HFF-Myc (cell line): ENCODE results near the gene HLA-B.

Source experiments
- DNase-seq: peaks from one replicate; pipeline ENCODE4 v3.0.0-alpha.2; 2011; ENCODE audit warnings: low read depth; ENCODE audit errors: extremely low read depth
- H3K4me3 ChIP-seq: replicated peaks from 2 replicates; pipeline ENCODE4 v1.5.1; 2011; ENCODE audit warnings: low read depth, mild to moderate bottlenecking, control low read depth, low read length
- TF ChIP-seq, protein P1 (sequence below): IDR thresholded peaks from 2 replicates; pipeline ENCODE4 v1.5.1; 2012; ENCODE audit warnings: mild to moderate bottlenecking, low read depth, low read length, control low read depth; ENCODE audit errors: missing control alignments

HLA-B gene

DNA sequence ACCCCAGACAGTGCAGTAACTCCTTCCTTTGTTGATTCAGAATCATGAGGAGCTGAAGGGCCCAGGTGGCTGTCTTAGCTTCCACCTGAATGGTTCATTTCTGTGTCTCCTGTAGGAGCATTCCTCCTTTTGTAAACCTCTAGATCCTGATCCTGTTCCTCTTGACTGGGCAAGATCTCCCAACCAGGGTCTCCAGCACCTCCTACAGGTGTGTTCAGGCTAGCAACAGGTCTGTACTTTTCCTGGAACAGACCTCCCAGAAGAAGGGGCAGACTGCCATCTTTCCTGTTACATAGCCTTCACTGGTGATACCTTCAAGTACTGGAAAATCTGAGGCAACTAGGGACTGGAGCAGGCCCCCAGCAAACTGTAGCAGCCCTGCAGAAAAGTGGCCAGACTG is 35.2 kb downstream of the HLA-B start:
- DNase-seq = no peak
- H3K4me3 ChIP-seq = no peak overlapping the region

DNA sequence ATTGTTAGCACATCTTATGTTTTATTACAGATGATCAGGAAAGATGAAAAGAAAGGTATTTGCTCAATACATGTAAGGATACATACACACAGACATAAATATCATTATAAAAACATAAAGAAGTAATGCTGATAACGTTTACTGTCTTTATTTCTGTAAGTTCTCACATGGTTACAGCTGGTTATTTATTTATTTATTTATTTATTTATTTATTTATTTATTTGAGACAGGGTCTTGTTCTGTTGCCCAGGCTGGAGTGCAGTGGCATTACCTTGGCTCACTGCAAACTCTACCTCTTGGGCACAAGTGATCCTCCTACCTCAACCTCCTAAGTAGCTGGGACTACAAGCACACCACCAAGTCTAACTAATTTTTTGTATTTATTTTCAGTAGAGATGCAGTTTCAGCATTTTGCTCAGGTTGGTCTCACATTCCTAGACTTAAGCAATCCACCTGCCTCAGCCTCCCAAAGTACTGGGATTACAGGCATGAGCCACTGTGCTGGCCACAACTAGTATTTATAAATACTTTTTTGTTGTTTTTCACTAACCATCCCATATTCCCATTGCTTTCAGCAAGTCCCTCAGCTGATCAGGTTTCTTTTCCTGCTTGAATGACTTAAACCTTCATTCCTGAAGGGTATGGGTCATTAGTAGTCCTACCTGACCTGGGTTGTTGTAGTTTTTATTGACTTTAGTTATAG is 35.8 kb downstream of the HLA-B start:
- DNase-seq = no peak
- TF ChIP-seq, protein P1, sequence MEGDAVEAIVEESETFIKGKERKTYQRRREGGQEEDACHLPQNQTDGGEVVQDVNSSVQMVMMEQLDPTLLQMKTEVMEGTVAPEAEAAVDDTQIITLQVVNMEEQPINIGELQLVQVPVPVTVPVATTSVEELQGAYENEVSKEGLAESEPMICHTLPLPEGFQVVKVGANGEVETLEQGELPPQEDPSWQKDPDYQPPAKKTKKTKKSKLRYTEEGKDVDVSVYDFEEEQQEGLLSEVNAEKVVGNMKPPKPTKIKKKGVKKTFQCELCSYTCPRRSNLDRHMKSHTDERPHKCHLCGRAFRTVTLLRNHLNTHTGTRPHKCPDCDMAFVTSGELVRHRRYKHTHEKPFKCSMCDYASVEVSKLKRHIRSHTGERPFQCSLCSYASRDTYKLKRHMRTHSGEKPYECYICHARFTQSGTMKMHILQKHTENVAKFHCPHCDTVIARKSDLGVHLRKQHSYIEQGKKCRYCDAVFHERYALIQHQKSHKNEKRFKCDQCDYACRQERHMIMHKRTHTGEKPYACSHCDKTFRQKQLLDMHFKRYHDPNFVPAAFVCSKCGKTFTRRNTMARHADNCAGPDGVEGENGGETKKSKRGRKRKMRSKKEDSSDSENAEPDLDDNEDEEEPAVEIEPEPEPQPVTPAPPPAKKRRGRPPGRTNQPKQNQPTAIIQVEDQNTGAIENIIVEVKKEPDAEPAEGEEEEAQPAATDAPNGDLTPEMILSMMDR = no peak
- H3K4me3 ChIP-seq = no peak overlapping the region

More for the DNA sequence above, 35.2 kb downstream of the HLA-B start:
- TF ChIP-seq, protein P1 = no peak

DNA sequence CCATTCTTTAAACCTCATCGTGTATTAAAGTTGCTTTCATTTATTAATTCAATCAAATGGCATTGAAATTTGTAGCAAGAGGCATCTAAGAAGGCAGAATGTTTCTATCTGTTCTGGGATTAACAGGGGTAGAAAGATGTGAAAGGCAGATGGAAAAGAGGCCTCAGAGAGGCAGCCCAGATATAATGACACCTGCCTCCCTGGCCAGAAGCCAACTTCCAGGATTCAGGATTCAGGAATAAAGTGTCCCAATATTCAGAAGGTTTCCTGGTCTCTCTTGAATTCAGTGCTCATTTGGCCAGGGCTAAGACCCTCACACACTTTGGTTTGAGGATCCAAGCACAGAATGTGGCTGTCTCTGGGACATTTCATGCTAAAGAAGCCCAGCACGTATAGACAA is 39.9 kb downstream of the HLA-B start:
- H3K4me3 ChIP-seq = no peak overlapping the region
- TF ChIP-seq, protein P1 = no peak
- no peak for DNase-seq

DNA sequence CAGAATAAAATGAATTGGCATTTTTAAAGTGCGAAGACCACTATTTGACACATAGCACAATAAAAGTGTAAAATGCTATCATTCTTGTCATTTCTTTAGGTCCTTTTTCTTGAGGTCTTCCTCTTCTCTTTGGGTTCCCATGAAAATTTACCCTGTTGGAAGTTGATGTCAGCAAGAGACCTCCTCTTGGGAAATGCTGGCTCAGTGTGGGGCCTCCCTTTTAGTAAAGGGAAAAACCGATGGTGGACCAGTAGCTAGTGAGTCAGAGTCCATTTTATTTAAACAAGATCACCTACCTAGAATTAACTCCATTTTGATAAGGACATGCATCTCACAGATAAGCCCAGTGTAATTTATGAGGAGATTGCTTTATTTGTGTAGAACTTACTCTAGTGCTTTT is 47.3 kb downstream of the HLA-B start:
- no peak overlapping the region for H3K4me3 ChIP-seq
- TF ChIP-seq, protein P1 = no peak
- DNase-seq = no peak

DNA sequence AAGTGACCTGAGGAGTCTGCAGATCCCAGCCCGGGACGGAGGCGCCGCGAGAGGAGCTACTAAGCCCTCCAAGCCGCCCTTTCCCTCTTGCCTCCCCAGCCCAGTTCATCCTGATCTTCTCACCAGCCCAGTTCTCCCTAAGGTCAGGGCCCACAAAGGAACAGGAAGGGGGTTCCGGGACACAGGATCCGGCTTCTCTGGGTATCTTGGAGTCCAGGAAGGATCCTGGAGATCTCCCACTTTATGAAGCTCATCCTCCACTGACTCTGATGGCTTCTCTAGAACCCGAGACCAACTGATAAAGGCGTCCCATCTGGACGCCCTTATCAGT is 48.2 kb downstream of the HLA-B start:
- H3K4me3 ChIP-seq = no peak overlapping the region
- TF ChIP-seq, protein P1 = no peak

DNA sequence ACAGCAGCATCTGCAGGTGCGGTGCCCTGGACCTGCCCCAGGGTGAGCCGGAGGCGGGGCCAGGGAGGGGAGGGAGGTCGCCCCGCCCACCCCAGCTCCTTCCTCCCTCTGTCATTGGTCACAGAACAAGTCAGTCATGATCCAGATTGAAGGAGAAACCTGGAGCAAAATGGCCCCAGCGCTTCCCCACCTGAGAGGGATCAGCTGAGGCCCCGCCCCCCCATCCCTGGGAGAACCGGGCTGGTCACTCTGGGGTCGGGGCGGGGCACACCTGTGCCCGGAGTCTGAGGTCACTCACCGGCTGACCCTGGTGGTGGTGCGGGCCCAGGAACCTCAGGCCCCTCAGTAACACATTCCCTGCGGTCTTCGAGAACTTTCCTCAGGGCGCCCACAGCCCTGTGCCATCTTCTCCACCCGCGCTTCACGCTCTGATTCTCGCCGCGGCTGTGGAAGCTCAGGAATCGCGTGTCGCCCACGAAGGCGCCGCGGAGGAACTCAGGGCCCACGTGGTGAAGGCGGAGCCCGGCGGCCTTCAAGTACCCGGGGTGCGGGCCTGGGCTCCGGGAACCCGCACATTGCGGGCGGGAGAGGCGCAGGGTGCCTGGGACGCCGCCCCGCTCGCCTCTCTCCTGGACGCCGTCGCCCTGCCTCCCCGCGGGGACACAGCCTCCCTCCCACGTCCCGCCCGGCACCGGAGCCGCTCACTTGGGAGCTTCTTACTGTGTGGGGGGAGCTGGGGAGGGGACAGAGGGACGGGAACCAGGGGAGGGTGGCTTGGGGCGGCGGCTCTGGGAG is 48.7 kb downstream of the HLA-B start:
- DNase-seq = no peak
- TF ChIP-seq, protein P1 = no peak
- H3K4me3 ChIP-seq = no peak overlapping the region

More for the DNA sequence above, 48.2 kb downstream of the HLA-B start:
- DNase-seq = no peak
